H1 (cell line): ENCODE results near the gene CAPN13. TPM values are rescaled to one million over a fixed set of nuclear protein-coding genes. Genes with fewer than 3 reads are reported as not detected.

Experiments
- CTCF ChIA-PET: fragments of 300-600 bp; sonication (Branson Sonifier 250); formaldehyde crosslinking; loops from one replicate; lab custom pipeline; 2021; ENCODE audit not compliant: partially characterized antibody; lab: Charles Lee
- POLR2A ChIA-PET: fragments of 300-600 bp; sonication (Branson Sonifier 250); formaldehyde crosslinking; loops from one replicate; lab custom pipeline; 2021; ENCODE audit warnings: inconsistent platforms; ENCODE audit not compliant: partially characterized antibody; lab: Charles Lee
- DNase-seq, 2 experiments: peaks; one replicate each; pipeline versions ENCODE4 v3.0.0 to v3.0.0-alpha.2; 2010 to 2022; ENCODE audit warnings: low spot score in 2 of 2, low read depth in 1 of 2, mixed read lengths in 1 of 2
- FAIRE-seq: peaks from 2 replicates; lab custom pipeline; 2011; peaks lifted over from hg19 to GRCh38; lab: Jason Lieb, UNC
- H2AFZ ChIP-seq: 2 replicates; pipeline ENCODE4 v1.8.1; 2012; ENCODE audit warnings: low read length, inconsistent platforms
- H2AK5ac ChIP-seq: 2 replicates; pipeline ENCODE4 v1.6.1; 2013; ENCODE audit warnings: low read depth, low read length
- H2BK120ac ChIP-seq: replicated peaks from 2 replicates; pipeline ENCODE3; 2013; ENCODE audit warnings: low read depth, low read length, inconsistent platforms
- H2BK12ac ChIP-seq: 2 replicates; pipeline ENCODE4 v1.6.1; 2013; ENCODE audit warnings: low read depth, low read length
- H2BK15ac ChIP-seq: 2 replicates; pipeline ENCODE4 v1.6.1; 2013; ENCODE audit warnings: low read length
- H2BK20ac ChIP-seq: 2 replicates; pipeline ENCODE4 v1.6.1; 2013; ENCODE audit warnings: low read length
- H2BK5ac ChIP-seq: 2 replicates; pipeline ENCODE4 v1.6.1; 2013; ENCODE audit warnings: low read depth, low read length
- H3K14ac ChIP-seq: 2 replicates; pipeline ENCODE4 v1.6.1; 2013; ENCODE audit warnings: inconsistent platforms; ENCODE audit not compliant: insufficient read length
- H3K18ac ChIP-seq: 2 replicates; pipeline ENCODE4 v1.6.1; 2013; ENCODE audit warnings: low read length; ENCODE audit errors: extremely low read depth
- H3K23ac ChIP-seq: 2 replicates; pipeline ENCODE4 v1.6.1; 2013; ENCODE audit warnings: inconsistent platforms; ENCODE audit not compliant: insufficient read length
- H3K23me2 ChIP-seq: 2 replicates; pipeline ENCODE4 v1.6.1; 2013; ENCODE audit warnings: low read depth, low read length
- H3K27ac ChIP-seq: 2 replicates; pipeline ENCODE4 v1.6.1; 2011; ENCODE audit warnings: low read depth, low read length, inconsistent platforms
- H3K27me3 ChIP-seq, 4 experiments: replicated peaks in 1 of 4; 1 replicate in 1 of 4; 2 replicates in 3 of 4; pipeline versions ENCODE4 v1.6.1 to v1.8.1; 2011 to 2013; ENCODE audit warnings: low read length in 3 of 4, mild to moderate bottlenecking in 3 of 4, inconsistent platforms in 2 of 4, mixed read lengths in 2 of 4, moderate library complexity in 1 of 4; ENCODE audit not compliant: control insufficient read depth in 3 of 4, insufficient read depth in 3 of 4; ENCODE audit errors: extremely low read depth in 1 of 4
- H3K36me3 ChIP-seq, 4 experiments: 2 replicates each; pipeline versions ENCODE4 v1.6.1 to v1.8.1; 2011 to 2013; ENCODE audit warnings: mild to moderate bottlenecking in 4 of 4, low read length in 3 of 4, moderate library complexity in 2 of 4, control low read depth in 1 of 4, inconsistent platforms in 1 of 4; ENCODE audit not compliant: insufficient read depth in 4 of 4, control insufficient read depth in 2 of 4
- H3K4ac ChIP-seq: replicated peaks from 2 replicates; pipeline ENCODE3; 2013; ENCODE audit warnings: low read length, low read depth, mixed read lengths, inconsistent platforms; ENCODE audit not compliant: insufficient read length
- H3K4me1 ChIP-seq, 4 experiments: replicated peaks in 1 of 4; 1 replicate in 1 of 4; 2 replicates in 3 of 4; pipeline versions ENCODE4 v1.6.1 to v1.8.1; 2011 to 2013; ENCODE audit warnings: low read length in 3 of 4, inconsistent platforms in 2 of 4, mixed read lengths in 1 of 4; ENCODE audit not compliant: insufficient read depth in 4 of 4, control insufficient read depth in 3 of 4
- H3K4me2 ChIP-seq, 2 experiments: 2 replicates each; pipeline versions ENCODE4 v1.6.1 to v1.8.1; 2011 to 2013; ENCODE audit warnings: low read depth in 2 of 2, low read length in 2 of 2, control low read depth in 1 of 2, inconsistent platforms in 1 of 2, mild to moderate bottlenecking in 1 of 2; ENCODE audit not compliant: insufficient read depth in 1 of 2
- H3K4me3 ChIP-seq, 4 experiments: fragments of 200-600, 300-600 bp in 1 of 4; sonication (generic), shearing (Covaris generic), sonication (Bioruptor Twin) in 1 of 4; 2 replicates each; pipeline versions ENCODE4 v1.5.1 to v1.8.1; 2011 to 2016; ENCODE audit warnings: low read length in 4 of 4, low read depth in 3 of 4, control low read depth in 2 of 4, inconsistent platforms in 2 of 4, mild to moderate bottlenecking in 2 of 4, mixed read lengths in 1 of 4, moderate library complexity in 1 of 4; ENCODE audit not compliant: insufficient read depth in 2 of 4; ENCODE audit errors: extremely low read depth in 1 of 4
- H3K56ac ChIP-seq: replicated peaks from 2 replicates; pipeline ENCODE3; 2013; ENCODE audit warnings: low read depth, mild to moderate bottlenecking, mixed read lengths, low read length, inconsistent platforms; ENCODE audit not compliant: insufficient read length
- H3K79me1 ChIP-seq: 2 replicates; pipeline ENCODE4 v1.6.1; 2013; ENCODE audit warnings: low read depth, low read length, control low read depth
- H3K79me2 ChIP-seq, 2 experiments: 2 replicates each; pipeline versions ENCODE4 v1.6.1 to v1.8.1; 2012 to 2013; ENCODE audit warnings: low read length in 2 of 2, mild to moderate bottlenecking in 2 of 2, inconsistent platforms in 1 of 2; ENCODE audit not compliant: insufficient read depth in 2 of 2, control insufficient read depth in 1 of 2
- H3K9ac ChIP-seq, 4 experiments: replicated peaks in 1 of 4; 1 replicate in 1 of 4; 2 replicates in 3 of 4; pipeline versions ENCODE4 v1.6.1 to v1.8.1; 2011 to 2013; ENCODE audit warnings: low read depth in 3 of 4, low read length in 3 of 4, control low read depth in 2 of 4, mild to moderate bottlenecking in 2 of 4, moderate library complexity in 2 of 4, inconsistent platforms in 1 of 4; ENCODE audit errors: extremely low read depth in 1 of 4
- H3K9me3 ChIP-seq, 2 experiments: 2 replicates each; pipeline versions ENCODE4 v1.6.1 to v1.8.1; 2012 to 2013; ENCODE audit warnings: mild to moderate bottlenecking in 2 of 2, moderate library complexity in 2 of 2, control low read depth in 1 of 2, inconsistent platforms in 1 of 2, low read depth in 1 of 2, low read length in 1 of 2, mixed read lengths in 1 of 2; ENCODE audit not compliant: insufficient read depth in 2 of 2
- H4K20me1 ChIP-seq, 2 experiments: replicated peaks in 1 of 2; 2 replicates each; pipeline versions ENCODE3 to v1.8.1; 2011 to 2013; ENCODE audit warnings: inconsistent platforms in 2 of 2, low read length in 2 of 2, mild to moderate bottlenecking in 1 of 2; ENCODE audit not compliant: insufficient read depth in 2 of 2, control insufficient read depth in 1 of 2
- H4K5ac ChIP-seq: 2 replicates; pipeline ENCODE4 v1.6.1; 2013; ENCODE audit warnings: low read length, low read depth, mixed read lengths, inconsistent platforms; ENCODE audit not compliant: insufficient read length
- H4K8ac ChIP-seq: 2 replicates; pipeline ENCODE4 v1.8.0; 2013; ENCODE audit warnings: mild to moderate bottlenecking, moderate library complexity, low read length, inconsistent platforms; ENCODE audit not compliant: insufficient read depth; ENCODE audit errors: extremely low read depth
- H4K91ac ChIP-seq: replicated peaks from 2 replicates; pipeline ENCODE3; 2013; ENCODE audit warnings: low read length, mixed read lengths, inconsistent platforms; ENCODE audit not compliant: insufficient read length
- CEBPB ChIP-seq: IDR thresholded peaks from 2 replicates; pipeline ENCODE4 v1.6.1; 2012; ENCODE audit warnings: low read depth, low read length
- CHD2 ChIP-seq: IDR thresholded peaks from 2 replicates; pipeline ENCODE4 v1.6.1; 2012; ENCODE audit warnings: low read length, improper control_type of control experiment
- GABPA ChIP-seq: IDR thresholded peaks from 2 replicates; pipeline ENCODE4 v1.6.1; 2011; ENCODE audit warnings: mild to moderate bottlenecking, low read length, moderate library complexity, borderline replicate concordance; ENCODE audit not compliant: insufficient read depth
- JUN ChIP-seq: IDR thresholded peaks from 2 replicates; pipeline ENCODE4 v1.6.1; 2011; ENCODE audit warnings: low read depth, mild to moderate bottlenecking, improper control_type of control experiment, low read length
- MAFK ChIP-seq: IDR thresholded peaks from 2 replicates; pipeline ENCODE4 v1.6.1; 2012; ENCODE audit warnings: low read depth, mild to moderate bottlenecking, improper control_type of control experiment, low read length
- NANOG ChIP-seq: IDR thresholded peaks from 2 replicates; pipeline ENCODE4 v1.6.1; 2011; ENCODE audit warnings: low read length, low read depth, mild to moderate bottlenecking, inconsistent platforms; ENCODE audit not compliant: insufficient read depth, poor library complexity, severe bottlenecking
- POU5F1 ChIP-seq: IDR thresholded peaks from 2 replicates; pipeline ENCODE4 v1.6.1; 2011; ENCODE audit warnings: low read depth, mild to moderate bottlenecking, low read length, moderate library complexity
- SIRT6 ChIP-seq: IDR thresholded peaks from one replicate; pipeline ENCODE4 v1.7.1; 2012; ENCODE audit warnings: low read length, inconsistent platforms
- SP4 ChIP-seq: IDR thresholded peaks from 2 replicates; pipeline ENCODE4 v1.6.1; 2012; ENCODE audit warnings: low read length, inconsistent platforms
- TAF1 ChIP-seq: IDR thresholded peaks from 2 replicates; pipeline ENCODE4 v1.6.1; 2011; ENCODE audit warnings: mild to moderate bottlenecking, low read depth, low read length
- TEAD4 ChIP-seq: IDR thresholded peaks from 2 replicates; pipeline ENCODE4 v1.6.1; 2012; ENCODE audit warnings: low read depth, low read length, inconsistent platforms, mixed read lengths
- YY1 ChIP-seq: IDR thresholded peaks from 2 replicates; pipeline ENCODE4 v1.6.1; 2011; ENCODE audit warnings: low read depth, mild to moderate bottlenecking, low read length
- WGBS, 2 experiments: shearing (Covaris generic) in 1 of 2; methylation state at CpG; one replicate each; pipeline versions ENCODE4 v1.1.6 to v1.1.7; 2013 to 2015; ENCODE audit warnings: low lambda C conversion rate in 2 of 2, mixed read lengths in 2 of 2, inconsistent platforms in 1 of 2, low coverage in 1 of 2, missing lambda C conversion rate in 1 of 2; ENCODE audit not compliant: insufficient replicate concordance in 2 of 2, insufficient coverage in 1 of 2, insufficient read length in 1 of 2; ENCODE audit errors: extremely low coverage in 1 of 2, missing lambda C conversion rate in 1 of 2; 5-methylcytosine and 5-hydroxymethylcytosine counted together
- polyA plus RNA-seq, 7 experiments: library from polyadenylated mRNA; depleted of rRNA in 3 of 7; stranded (reverse) in 5 of 7; unstranded in 2 of 7; fragments of >200 nt in 5 of 7; fragments of 200-250 nt in 2 of 7; gene quantifications; 1 replicate in 5 of 7; 2 replicates in 1 of 7; 4 replicates in 1 of 7; pipeline versions ENCODE4 v1.2.1 to v1.2.3, GENCODE V29; 2011 to 2013; ENCODE audit warnings: missing spikeins in 2 of 7, mixed read lengths in 2 of 7
- total RNA-seq: library from RNA; stranded (reverse); fragmentation: NEBNext Ultra II Directional; extraction: Animal tissue kit (Norgen Biotek cat#: 25700); gene quantifications from 2 replicates; pipeline ENCODE4 v1.2.1, GENCODE V29; 2021

CAPN13 gene
- total and polyA plus RNA-seq, 2 of the 8 experiments (the other 6 are each of a cell fraction or from before 2014, with no cell fraction given) = 2.4 TPM

DNA sequence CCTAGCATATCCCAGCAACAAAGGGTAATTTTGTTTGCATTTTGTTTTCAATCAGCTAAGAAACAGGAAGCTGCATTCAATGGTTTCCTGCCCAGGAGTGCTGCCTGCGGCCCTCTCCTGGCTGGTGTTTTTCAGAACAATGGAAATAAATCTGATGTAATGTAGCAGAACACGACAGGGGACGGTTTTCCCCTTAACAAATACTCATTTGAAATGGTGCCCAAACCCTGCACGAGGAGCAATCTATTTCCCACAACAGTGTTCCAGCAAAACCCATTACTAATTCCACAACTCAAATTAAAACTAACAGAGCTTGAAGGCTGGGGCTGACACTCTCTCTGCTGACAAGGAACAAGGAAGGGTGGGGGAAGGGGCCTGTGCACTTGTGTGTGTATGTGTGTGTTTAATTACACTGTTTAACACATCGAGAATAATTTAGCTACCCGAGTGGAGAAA is 8.7 kb downstream of the CAPN13 start:
- Histone ChIP-seq H3K4me3 (no peak overlapping the region), H4K5ac (no peak overlapping the region), H3K18ac (no peak overlapping the region; the same call in 1 of the 2 replicates), H4K8ac (no peak overlapping the region), H2BK120ac (no peak overlapping the region), H4K91ac (no peak overlapping the region), H3K23me2 (no peaks in the 10 kb centered on the region), H3K27ac (peak overlapping the region; percentile 28; the same call in 1 of the 2 replicates), H2AFZ (0 out of 2 replicates have a peak overlapping the region, but pooled peaks have one; percentile 46), H3K36me3 (no peaks in the 10 kb centered on the region), H3K56ac (no peak overlapping the region), H3K4me2 (no peak overlapping the region; a peak in 1 of 4 replicates), H4K20me1 (no peaks in the 10 kb centered on the region), H3K79me2 (no peaks in the 10 kb centered on the region), H3K9me3 (no peaks in the 10 kb centered on the region), H3K23ac (no peak overlapping the region), H3K4me1 (peaks cover 2 to 13% (median 10%) of the 10 kb centered on the region in 4 experiments; a peak in 5 of 7 replicates), H3K4ac (no peak overlapping the region), H2BK15ac (no peak overlapping the region), H3K79me1 (no peaks in the 10 kb centered on the region), H2BK12ac (no peak overlapping the region), H3K27me3 (no peaks in the 10 kb centered on the region), H2BK20ac (no peak overlapping the region; the same call in 1 of the 2 replicates), H3K14ac (no peak overlapping the region), H3K9ac (no peak overlapping the region), H2BK5ac (peak overlapping the region; percentile 18; the same call in 1 of the 2 replicates), H2AK5ac (no peak overlapping the region)
- FAIRE-seq (peak; percentile 58), DNase-seq (peak in 1 of 2 experiments; percentile 10)
- CTCF ChIA-PET = interaction anchor here (1.2 to 3.6 kb wide), 5 partner anchors 9 to 87 kb away, joined by 3 to 15 read pairs (median 5); partner anchors contain the start of gene CAPN13
- POLR2A ChIA-PET = interaction anchor here (1.2 to 3.0 kb wide), 3 partner anchors 8 to 13 kb away, joined by 3 to 13 read pairs (median 5); partner anchors contain the start of gene CAPN13
- WGBS, 2 experiments = 54% methylated on average over 6 of the region's 6 CpGs; no CpG with 5 or more reads in 1 of the 2 experiments
- TF ChIP-seq TAF1 = no peak
- TF ChIP-seq SP4 = no peak
- no peak for TF ChIP-seq CHD2
- no peak for TF ChIP-seq POU5F1
- no peak for TF ChIP-seq MAFK
- TF ChIP-seq NANOG = no peak
- no peak for TF ChIP-seq GABPA
- no peak for TF ChIP-seq TEAD4
- TF ChIP-seq YY1 = no peak
- TF ChIP-seq JUN = no peak
- TF ChIP-seq CEBPB = no peak
- TF ChIP-seq SIRT6 = no peak
